ENCODE results near the gene USP35.

DNA sequence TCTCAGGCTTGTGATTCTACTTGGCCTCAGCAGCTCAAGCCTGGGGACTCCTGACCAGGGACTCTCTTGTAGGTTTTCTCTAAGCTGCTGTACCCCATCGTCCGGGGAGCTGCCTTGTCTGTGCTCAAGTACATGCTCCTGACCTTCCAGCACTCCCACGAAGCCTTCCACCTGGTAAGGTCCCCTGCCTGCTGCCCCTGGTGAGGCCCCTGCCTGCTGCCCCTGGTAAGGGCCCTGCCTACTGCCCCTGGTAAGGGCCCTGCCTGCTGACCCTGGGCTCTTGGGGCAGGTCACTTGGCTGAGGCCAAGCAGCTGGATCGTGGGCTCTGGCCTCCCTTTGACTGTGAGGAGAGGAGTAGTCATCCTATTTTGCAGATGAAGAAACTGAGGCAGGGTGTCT is 11.3 kb downstream of the USP35 start:
- no peak for TF ChIP-seq EZH2 (IDR thresholded peaks at IDR 0.05; ENCODE audit: borderline replicate concordance, insufficient read depth, low read depth, low read length, poor library complexity, severe bottlenecking)
- TF ChIP-seq, protein P1, sequence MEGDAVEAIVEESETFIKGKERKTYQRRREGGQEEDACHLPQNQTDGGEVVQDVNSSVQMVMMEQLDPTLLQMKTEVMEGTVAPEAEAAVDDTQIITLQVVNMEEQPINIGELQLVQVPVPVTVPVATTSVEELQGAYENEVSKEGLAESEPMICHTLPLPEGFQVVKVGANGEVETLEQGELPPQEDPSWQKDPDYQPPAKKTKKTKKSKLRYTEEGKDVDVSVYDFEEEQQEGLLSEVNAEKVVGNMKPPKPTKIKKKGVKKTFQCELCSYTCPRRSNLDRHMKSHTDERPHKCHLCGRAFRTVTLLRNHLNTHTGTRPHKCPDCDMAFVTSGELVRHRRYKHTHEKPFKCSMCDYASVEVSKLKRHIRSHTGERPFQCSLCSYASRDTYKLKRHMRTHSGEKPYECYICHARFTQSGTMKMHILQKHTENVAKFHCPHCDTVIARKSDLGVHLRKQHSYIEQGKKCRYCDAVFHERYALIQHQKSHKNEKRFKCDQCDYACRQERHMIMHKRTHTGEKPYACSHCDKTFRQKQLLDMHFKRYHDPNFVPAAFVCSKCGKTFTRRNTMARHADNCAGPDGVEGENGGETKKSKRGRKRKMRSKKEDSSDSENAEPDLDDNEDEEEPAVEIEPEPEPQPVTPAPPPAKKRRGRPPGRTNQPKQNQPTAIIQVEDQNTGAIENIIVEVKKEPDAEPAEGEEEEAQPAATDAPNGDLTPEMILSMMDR (IDR thresholded peaks at IDR 0.05), result no peak
